Measurements from ENCODE around the gene TNFRSF8.
A peak's percentile ranks its signal among the peaks of the same experiment; 100 is the strongest.

TNFRSF8 gene

DNA sequence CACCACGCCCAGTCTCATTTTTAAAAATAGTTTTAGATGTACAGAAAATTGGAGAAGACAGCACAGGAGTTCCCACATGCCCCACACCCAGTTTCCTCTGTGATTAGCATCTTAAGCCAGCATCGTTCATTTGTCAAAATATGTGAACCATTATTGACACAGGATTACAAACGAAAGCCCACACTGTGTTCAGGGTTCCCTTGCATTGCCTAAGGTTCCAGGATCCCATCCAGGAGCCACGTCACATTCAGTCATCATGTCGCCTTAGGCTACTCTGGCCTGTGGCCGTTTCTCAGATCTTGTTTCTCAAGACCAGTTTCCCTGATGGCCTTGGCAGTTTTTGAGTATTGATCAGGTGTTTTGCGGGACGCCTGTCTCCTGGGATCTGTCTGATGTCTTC, 69.0 kb downstream of the TNFRSF8 start:
- Histone ChIP-seq H2BK120ac (ENCODE audit: low read depth, low read length) (no peak overlapping the region), H3K27me3 (ENCODE audit: control insufficient read depth in 3 of 3, insufficient read depth in 3 of 3, low read depth in 1 of 3, low read length in 3 of 3) (peaks cover 0 to 14% (median 0%) of the 10 kb centered on the region in 3 experiments), H3K27ac (replicated peaks; ENCODE audit: low read length) (no peak overlapping the region), H3K36me3 (replicated peaks in 1 of 2; ENCODE audit: control insufficient read depth in 2 of 2, insufficient read depth in 2 of 2, low read length in 2 of 2) (no peaks in the 10 kb centered on the region), H3K9me3 (replicated peaks in 1 of 2; ENCODE audit: control insufficient read depth in 2 of 2, insufficient read depth in 1 of 2, low read depth in 1 of 2, low read length in 2 of 2) (peaks cover 0 to 3% of the 10 kb centered on the region in 2 donors), H4K8ac (ENCODE audit: low read depth, low read length) (no peak overlapping the region), H2BK15ac (ENCODE audit: low read length) (no peak overlapping the region), H3K14ac (ENCODE audit: low read length) (no peak overlapping the region), H2BK12ac (ENCODE audit: low read length) (no peak overlapping the region), H3K4me1 (ENCODE audit: control insufficient read depth in 2 of 2, insufficient read depth in 1 of 2, low read depth in 1 of 2, low read length in 2 of 2) (no peaks in the 10 kb centered on the region), H3K4me2 (ENCODE audit: insufficient read depth, low read length, poor library complexity, severe bottlenecking) (no peak overlapping the region), H3K9ac (ENCODE audit: low read depth, low read length, poor library complexity) (no peak overlapping the region), H3K4me3 (ENCODE audit: low read length in 2 of 2) (no peak overlapping the region), H2BK5ac (ENCODE audit: low read length) (no peak overlapping the region), H4K91ac (ENCODE audit: low read depth, low read length, poor library complexity) (no peak overlapping the region), H3K4ac (ENCODE audit: low read length) (no peak overlapping the region), H3K23ac (ENCODE audit: low read depth, low read length, poor library complexity) (no peak overlapping the region), H2AFZ (ENCODE audit: low read length) (no peak overlapping the region), H2AK5ac (ENCODE audit: low read depth, low read length) (no peak overlapping the region), H3K79me1 (ENCODE audit: low read depth, low read length) (no peaks in the 10 kb centered on the region), H3K18ac (ENCODE audit: low read length) (no peak overlapping the region)
- DNase-seq (ENCODE audit: low spot score): no peak
- WGBS, 2 donors (ENCODE audit: extremely low coverage in 2 of 2, insufficient read length in 2 of 2, insufficient replicate concordance in 1 of 2): no CpG with 5 or more reads among the region's 8 CpGs

DNA sequence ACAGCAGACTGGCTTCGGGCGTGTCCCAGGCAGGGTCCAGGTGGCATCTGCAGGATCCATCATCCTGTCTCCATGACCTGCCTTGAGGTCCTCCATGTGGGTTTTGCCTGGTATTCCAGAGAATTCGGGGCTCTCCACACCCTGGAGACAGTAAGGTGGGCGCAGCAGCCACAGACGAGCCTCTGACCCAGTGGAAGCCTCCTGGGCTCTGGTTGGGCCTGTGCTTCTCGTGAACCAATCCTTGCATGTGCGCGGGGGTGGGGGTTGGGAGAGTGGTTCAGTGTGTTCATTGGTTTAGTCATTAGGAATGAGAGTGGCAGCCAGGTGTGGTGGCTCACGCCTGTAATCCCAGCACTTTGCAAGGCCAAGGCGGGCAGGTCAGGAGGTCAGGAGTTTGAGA, 71.6 kb downstream of the TNFRSF8 start:
- H3K4me1 ChIP-seq (ENCODE audit: control insufficient read depth in 2 of 2, insufficient read depth in 1 of 2, low read depth in 1 of 2, low read length in 2 of 2): no peaks in the 10 kb centered on the region
- H3K9me3 ChIP-seq (replicated peaks in 1 of 2; ENCODE audit: control insufficient read depth in 2 of 2, insufficient read depth in 1 of 2, low read depth in 1 of 2, low read length in 2 of 2): peaks cover 0 to 3% of the 10 kb centered on the region in 2 donors
- no peak overlapping the region for H2AK5ac ChIP-seq (ENCODE audit: low read depth, low read length)
- H4K91ac ChIP-seq (ENCODE audit: low read depth, low read length, poor library complexity): no peak overlapping the region
- H3K27ac ChIP-seq (replicated peaks; ENCODE audit: low read length): no peak overlapping the region
- no peak overlapping the region for H3K4ac ChIP-seq (ENCODE audit: low read length)
- H3K4me3 ChIP-seq (ENCODE audit: low read length in 2 of 2): no peak overlapping the region
- H2BK5ac ChIP-seq (ENCODE audit: low read length): no peak overlapping the region
- H3K9ac ChIP-seq (ENCODE audit: low read depth, low read length, poor library complexity): no peak overlapping the region
- H3K14ac ChIP-seq (ENCODE audit: low read length): peak overlapping the region; percentile 56
- no peak overlapping the region for H3K23ac ChIP-seq (ENCODE audit: low read depth, low read length, poor library complexity)
- no peak overlapping the region for H3K4me2 ChIP-seq (ENCODE audit: insufficient read depth, low read length, poor library complexity, severe bottlenecking)
- peak overlapping the region; percentile 76 for H3K18ac ChIP-seq (ENCODE audit: low read length)
- no peak overlapping the region for H2AFZ ChIP-seq (ENCODE audit: low read length)
- no peak for DNase-seq (ENCODE audit: low spot score)
- H3K27me3 ChIP-seq (ENCODE audit: control insufficient read depth in 3 of 3, insufficient read depth in 3 of 3, low read depth in 1 of 3, low read length in 3 of 3): peaks cover 0 to 13% (median 2%) of the 10 kb centered on the region in 3 experiments
- H3K36me3 ChIP-seq (replicated peaks in 1 of 2; ENCODE audit: control insufficient read depth in 2 of 2, insufficient read depth in 2 of 2, low read length in 2 of 2): no peaks in the 10 kb centered on the region
- WGBS, 2 donors (ENCODE audit: extremely low coverage in 2 of 2, insufficient read length in 2 of 2, insufficient replicate concordance in 1 of 2): no CpG with 5 or more reads among the region's 10 CpGs
- H2BK120ac ChIP-seq (ENCODE audit: low read depth, low read length): no peak overlapping the region
- no peaks in the 10 kb centered on the region for H3K79me1 ChIP-seq (ENCODE audit: low read depth, low read length)
- no peak overlapping the region for H4K8ac ChIP-seq (ENCODE audit: low read depth, low read length)
- no peak overlapping the region for H2BK15ac ChIP-seq (ENCODE audit: low read length)
- no peak overlapping the region for H2BK12ac ChIP-seq (ENCODE audit: low read length)

DNA sequence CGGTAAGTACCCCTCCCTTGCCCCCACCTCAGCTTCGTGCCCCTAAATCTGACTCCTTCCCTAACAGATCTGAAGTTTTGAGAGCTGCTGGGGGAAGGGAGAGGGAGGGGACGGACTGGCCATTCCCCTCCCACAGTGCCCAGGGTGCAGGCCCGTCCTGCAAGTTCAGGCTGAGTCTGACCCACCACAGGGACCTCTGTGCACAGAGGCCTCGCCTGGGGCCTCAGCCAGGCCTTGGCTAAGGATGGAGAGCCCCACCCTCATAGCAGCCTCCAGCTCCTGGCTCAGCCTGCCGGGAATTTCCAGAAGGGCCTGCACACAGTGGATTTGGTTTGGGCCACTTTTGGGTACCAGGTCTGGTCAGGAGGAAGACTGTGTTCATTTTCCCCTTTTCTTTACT, 72.5 kb downstream of the TNFRSF8 start:
- no peak for DNase-seq (ENCODE audit: low spot score)
- Histone ChIP-seq H3K4ac (ENCODE audit: low read length) (no peak overlapping the region), H3K14ac (ENCODE audit: low read length) (no peak overlapping the region), H3K9ac (ENCODE audit: low read depth, low read length, poor library complexity) (no peak overlapping the region), H2BK12ac (ENCODE audit: low read length) (peak overlapping the region; percentile 88), H2BK15ac (ENCODE audit: low read length) (no peak overlapping the region), H3K4me1 (ENCODE audit: control insufficient read depth in 2 of 2, insufficient read depth in 1 of 2, low read depth in 1 of 2, low read length in 2 of 2) (no peaks in the 10 kb centered on the region), H2BK5ac (ENCODE audit: low read length) (no peak overlapping the region), H3K27me3 (ENCODE audit: control insufficient read depth in 3 of 3, insufficient read depth in 3 of 3, low read depth in 1 of 3, low read length in 3 of 3) (peaks cover 0 to 15% (median 2%) of the 10 kb centered on the region in 3 experiments), H3K23ac (ENCODE audit: low read depth, low read length, poor library complexity) (no peak overlapping the region), H3K36me3 (replicated peaks in 1 of 2; ENCODE audit: control insufficient read depth in 2 of 2, insufficient read depth in 2 of 2, low read length in 2 of 2) (no peaks in the 10 kb centered on the region), H2BK120ac (ENCODE audit: low read depth, low read length) (no peak overlapping the region), H3K79me1 (ENCODE audit: low read depth, low read length) (no peaks in the 10 kb centered on the region), H4K8ac (ENCODE audit: low read depth, low read length) (peak overlapping the region; percentile 43), H3K18ac (ENCODE audit: low read length) (peak overlapping the region; percentile 31), H3K4me3 (ENCODE audit: low read length in 2 of 2) (no peak overlapping the region), H4K91ac (ENCODE audit: low read depth, low read length, poor library complexity) (no peak overlapping the region), H2AFZ (ENCODE audit: low read length) (no peak overlapping the region), H3K27ac (replicated peaks; ENCODE audit: low read length) (no peak overlapping the region), H3K4me2 (ENCODE audit: insufficient read depth, low read length, poor library complexity, severe bottlenecking) (no peak overlapping the region), H3K9me3 (replicated peaks in 1 of 2; ENCODE audit: control insufficient read depth in 2 of 2, insufficient read depth in 1 of 2, low read depth in 1 of 2, low read length in 2 of 2) (peaks cover 0 to 3% of the 10 kb centered on the region in 2 donors), H2AK5ac (ENCODE audit: low read depth, low read length) (no peak overlapping the region)
- WGBS, 2 donors (ENCODE audit: extremely low coverage in 2 of 2, insufficient read length in 2 of 2, insufficient replicate concordance in 1 of 2): no CpG with 5 or more reads among the region's 6 CpGs

DNA sequence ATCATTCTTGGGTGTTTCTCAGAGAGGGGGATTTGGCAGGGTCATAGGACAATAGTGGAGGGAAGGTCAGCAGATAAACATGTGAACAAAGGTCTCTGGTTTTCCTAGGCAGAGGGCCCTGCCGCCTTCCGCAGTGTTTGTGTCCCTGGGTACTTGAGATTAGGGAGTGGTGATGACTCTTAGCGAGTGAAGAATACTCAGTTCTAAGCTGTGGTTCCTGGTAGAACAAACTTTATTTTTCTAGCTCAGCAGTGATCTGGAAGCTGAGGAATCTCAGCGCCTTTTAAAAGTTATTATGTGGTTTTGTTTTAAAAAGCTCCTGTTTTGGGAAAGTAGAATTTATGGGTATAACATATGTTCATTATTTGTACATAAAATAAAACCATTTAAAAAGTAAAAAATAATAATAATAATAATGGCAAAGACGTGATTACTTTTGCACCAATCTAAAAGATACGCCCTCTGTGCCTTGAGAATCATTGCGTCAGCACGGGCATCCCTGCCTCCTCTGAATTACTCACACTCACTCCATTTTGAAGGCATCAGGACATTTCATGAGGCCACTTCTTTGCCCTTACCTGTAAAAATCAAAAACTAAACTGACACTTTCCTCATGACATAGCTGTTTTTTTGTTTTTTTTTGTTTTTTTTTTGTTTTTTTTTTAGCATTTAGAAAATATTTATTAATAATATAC, 74.0 kb downstream of the TNFRSF8 start:
- no peak overlapping the region for H3K27ac ChIP-seq (replicated peaks; ENCODE audit: low read length)
- H2BK120ac ChIP-seq (ENCODE audit: low read depth, low read length): no peak overlapping the region
- H3K14ac ChIP-seq (ENCODE audit: low read length): no peak overlapping the region
- no peak overlapping the region for H3K9ac ChIP-seq (ENCODE audit: low read depth, low read length, poor library complexity)
- H3K4me3 ChIP-seq (ENCODE audit: low read length in 2 of 2): no peak overlapping the region
- no peak overlapping the region for H4K8ac ChIP-seq (ENCODE audit: low read depth, low read length)
- H4K91ac ChIP-seq (ENCODE audit: low read depth, low read length, poor library complexity): no peak overlapping the region
- DNase-seq (ENCODE audit: low spot score): no peak
- peaks cover 0 to 23% (median 2%) of the 10 kb centered on the region in 3 experiments for H3K27me3 ChIP-seq (ENCODE audit: control insufficient read depth in 3 of 3, insufficient read depth in 3 of 3, low read depth in 1 of 3, low read length in 3 of 3)
- no peak overlapping the region for H2BK5ac ChIP-seq (ENCODE audit: low read length)
- no peaks in the 10 kb centered on the region for H3K79me1 ChIP-seq (ENCODE audit: low read depth, low read length)
- peaks cover 0 to 2% of the 10 kb centered on the region in 2 donors for H3K4me1 ChIP-seq (ENCODE audit: control insufficient read depth in 2 of 2, insufficient read depth in 1 of 2, low read depth in 1 of 2, low read length in 2 of 2)
- no CpG with 5 or more reads among the region's 8 CpGs for WGBS, 2 donors (ENCODE audit: extremely low coverage in 2 of 2, insufficient read length in 2 of 2, insufficient replicate concordance in 1 of 2)
- H3K9me3 ChIP-seq (replicated peaks in 1 of 2; ENCODE audit: control insufficient read depth in 2 of 2, insufficient read depth in 1 of 2, low read depth in 1 of 2, low read length in 2 of 2): peaks cover 0 to 3% of the 10 kb centered on the region in 2 donors
- no peak overlapping the region for H3K23ac ChIP-seq (ENCODE audit: low read depth, low read length, poor library complexity)
- H2AFZ ChIP-seq (ENCODE audit: low read length): no peak overlapping the region
- H3K4ac ChIP-seq (ENCODE audit: low read length): no peak overlapping the region
- H2BK12ac ChIP-seq (ENCODE audit: low read length): no peak overlapping the region
- no peak overlapping the region for H2BK15ac ChIP-seq (ENCODE audit: low read length)
- no peak overlapping the region for H3K18ac ChIP-seq (ENCODE audit: low read length)
- no peaks in the 10 kb centered on the region for H3K36me3 ChIP-seq (replicated peaks in 1 of 2; ENCODE audit: control insufficient read depth in 2 of 2, insufficient read depth in 2 of 2, low read length in 2 of 2)
- H2AK5ac ChIP-seq (ENCODE audit: low read depth, low read length): no peak overlapping the region
- no peak overlapping the region for H3K4me2 ChIP-seq (ENCODE audit: insufficient read depth, low read length, poor library complexity, severe bottlenecking)
